ENCODE results near the gene PWWP2A. TPM values are rescaled to one million over a fixed set of nuclear protein-coding genes. Genes with fewer than 3 reads are reported as not detected.
"Not testable (repeated sequence)": the region's sequence is repeated elsewhere in the genome, so short reads cannot be mapped to it uniquely, and the experiment has no call there.

PWWP2A gene, protein sequence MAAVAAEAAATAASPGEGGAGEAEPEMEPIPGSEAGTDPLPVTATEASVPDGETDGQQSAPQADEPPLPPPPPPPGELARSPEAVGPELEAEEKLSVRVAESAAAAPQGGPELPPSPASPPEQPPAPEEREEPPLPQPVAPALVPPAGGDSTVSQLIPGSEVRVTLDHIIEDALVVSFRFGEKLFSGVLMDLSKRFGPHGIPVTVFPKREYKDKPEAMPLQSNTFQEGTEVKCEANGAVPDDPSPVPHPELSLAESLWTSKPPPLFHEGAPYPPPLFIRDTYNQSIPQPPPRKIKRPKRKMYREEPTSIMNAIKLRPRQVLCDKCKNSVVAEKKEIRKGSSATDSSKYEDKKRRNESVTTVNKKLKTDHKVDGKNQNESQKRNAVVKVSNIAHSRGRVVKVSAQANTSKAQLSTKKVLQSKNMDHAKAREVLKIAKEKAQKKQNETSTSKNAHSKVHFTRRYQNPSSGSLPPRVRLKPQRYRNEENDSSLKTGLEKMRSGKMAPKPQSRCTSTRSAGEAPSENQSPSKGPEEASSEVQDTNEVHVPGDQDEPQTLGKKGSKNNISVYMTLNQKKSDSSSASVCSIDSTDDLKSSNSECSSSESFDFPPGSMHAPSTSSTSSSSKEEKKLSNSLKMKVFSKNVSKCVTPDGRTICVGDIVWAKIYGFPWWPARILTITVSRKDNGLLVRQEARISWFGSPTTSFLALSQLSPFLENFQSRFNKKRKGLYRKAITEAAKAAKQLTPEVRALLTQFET
- 8.1 and 8.8 TPM in 2 replicates for total RNA-seq (2014; rRNA removed; shearing (Covaris generic))
- polyA plus RNA-seq (2015; cell fraction: cytosol; rRNA removed): 6.3 and 9.5 TPM in 2 replicates
- polyA plus RNA-seq (2015; cell fraction: nucleus; rRNA removed): 18.5 and 21.8 TPM in 2 replicates

DNA sequence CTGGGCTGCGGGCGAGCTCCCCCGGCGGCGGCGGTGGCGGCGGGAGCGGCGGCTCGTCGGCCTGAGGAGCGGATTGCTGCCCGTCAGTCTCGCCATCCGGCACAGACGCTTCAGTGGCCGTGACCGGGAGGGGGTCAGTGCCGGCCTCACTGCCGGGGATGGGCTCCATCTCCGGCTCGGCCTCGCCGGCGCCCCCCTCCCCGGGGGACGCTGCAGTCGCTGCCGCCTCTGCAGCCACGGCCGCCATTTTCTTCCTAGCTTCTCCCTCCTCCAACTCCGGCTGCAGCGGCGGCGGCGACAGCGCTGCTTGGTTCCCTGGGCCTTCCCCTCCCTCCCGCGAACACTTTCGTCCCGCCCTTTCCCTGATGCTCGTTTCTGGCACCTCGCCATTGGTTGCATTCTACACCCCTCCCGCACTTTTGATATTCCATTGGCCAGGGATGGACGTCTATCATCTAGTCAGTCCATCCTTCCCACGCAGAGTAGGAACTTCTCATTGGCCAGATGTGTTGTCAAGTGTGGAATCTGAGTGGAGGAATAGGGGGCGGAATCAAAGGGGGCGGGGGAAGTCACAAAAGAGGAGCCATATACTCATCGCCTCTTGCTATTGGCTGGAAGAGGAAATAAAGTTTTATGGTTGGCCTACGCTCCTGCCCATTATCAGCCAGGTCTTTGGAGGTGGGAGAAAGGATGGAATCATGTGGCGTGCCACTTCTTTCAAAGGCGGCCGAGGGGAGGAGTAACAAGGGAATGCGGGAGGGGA is at the start of gene PWWP2A:
TSS of gene PWWP2A (minus strand) at position 309 of the 763 bp plus-strand sequence. CDS start at position 247, 62 bp downstream.
- in situ Hi-C loops (cut with HindIII; ENCODE audit: low pct_unique_long_range_greater_than_20kb, low sequenced_read_pairs): no loop called here
- peak; percentile 100 for DNase-seq (ENCODE audit: low read depth, low spot score)

DNA sequence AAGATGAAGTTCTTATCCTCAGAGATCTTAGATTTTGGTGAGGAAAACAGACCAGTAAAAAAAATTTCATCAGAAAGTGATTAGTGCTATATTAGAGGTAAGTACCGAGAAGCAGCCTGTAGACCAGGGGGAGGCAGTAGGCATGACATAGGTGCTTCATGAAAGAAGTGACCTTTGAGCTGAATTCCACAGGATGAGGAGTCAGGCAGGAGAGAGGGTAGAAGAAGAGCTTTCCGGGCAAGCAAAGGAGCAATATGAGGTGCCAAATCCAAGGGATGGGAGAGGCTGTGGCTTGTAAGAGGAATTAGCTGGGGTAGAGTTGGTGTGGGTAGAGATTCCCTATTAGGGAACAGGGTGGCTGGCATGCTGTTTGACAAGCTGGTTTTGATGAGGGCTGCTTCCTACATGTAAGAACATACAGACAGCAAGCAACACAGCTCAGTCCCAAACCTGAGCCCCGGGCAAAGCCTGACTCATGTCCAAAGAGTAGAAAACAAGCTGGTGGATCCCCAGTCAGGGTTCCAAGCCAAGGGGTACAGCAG is 48.4 kb upstream of the PWWP2A start:
- in situ Hi-C loops (cut with HindIII; ENCODE audit: low pct_unique_long_range_greater_than_20kb, low sequenced_read_pairs): no loop called here
- no peak for DNase-seq (ENCODE audit: low read depth, low spot score)

DNA sequence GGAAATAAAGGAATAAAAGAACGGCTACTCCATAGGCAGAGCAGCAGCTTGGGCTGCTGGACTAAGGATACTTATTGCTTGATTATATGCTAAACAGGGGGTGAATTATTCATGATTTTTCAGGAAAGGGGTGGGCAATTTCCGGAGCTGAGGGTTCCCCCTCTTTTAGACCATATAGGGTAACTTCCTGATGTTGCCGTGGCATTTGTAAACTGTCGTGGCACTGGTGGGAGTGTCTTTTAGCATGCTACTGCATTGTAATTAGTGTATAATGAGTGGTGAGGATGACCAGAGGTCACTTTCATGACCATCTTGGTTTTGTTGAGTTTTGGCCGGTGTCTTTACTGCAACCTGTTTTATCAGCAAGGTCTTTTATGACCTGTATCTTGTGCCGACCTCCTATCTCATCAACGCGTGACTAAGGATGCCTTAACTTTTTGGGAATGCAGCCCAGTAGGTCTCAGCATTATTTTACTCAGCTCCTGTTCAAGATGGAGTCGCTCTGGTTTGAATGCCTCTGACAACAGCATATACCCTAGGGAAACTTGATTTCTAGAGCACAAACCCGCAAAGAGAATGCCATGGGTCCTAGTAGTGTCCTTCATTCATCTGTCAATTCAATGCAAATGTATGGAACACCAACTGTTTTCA is 47.8 kb upstream of the PWWP2A start:
- in situ Hi-C loops (cut with HindIII; ENCODE audit: low pct_unique_long_range_greater_than_20kb, low sequenced_read_pairs): no loop called here
- DNase-seq (ENCODE audit: low read depth, low spot score): no peak

DNA sequence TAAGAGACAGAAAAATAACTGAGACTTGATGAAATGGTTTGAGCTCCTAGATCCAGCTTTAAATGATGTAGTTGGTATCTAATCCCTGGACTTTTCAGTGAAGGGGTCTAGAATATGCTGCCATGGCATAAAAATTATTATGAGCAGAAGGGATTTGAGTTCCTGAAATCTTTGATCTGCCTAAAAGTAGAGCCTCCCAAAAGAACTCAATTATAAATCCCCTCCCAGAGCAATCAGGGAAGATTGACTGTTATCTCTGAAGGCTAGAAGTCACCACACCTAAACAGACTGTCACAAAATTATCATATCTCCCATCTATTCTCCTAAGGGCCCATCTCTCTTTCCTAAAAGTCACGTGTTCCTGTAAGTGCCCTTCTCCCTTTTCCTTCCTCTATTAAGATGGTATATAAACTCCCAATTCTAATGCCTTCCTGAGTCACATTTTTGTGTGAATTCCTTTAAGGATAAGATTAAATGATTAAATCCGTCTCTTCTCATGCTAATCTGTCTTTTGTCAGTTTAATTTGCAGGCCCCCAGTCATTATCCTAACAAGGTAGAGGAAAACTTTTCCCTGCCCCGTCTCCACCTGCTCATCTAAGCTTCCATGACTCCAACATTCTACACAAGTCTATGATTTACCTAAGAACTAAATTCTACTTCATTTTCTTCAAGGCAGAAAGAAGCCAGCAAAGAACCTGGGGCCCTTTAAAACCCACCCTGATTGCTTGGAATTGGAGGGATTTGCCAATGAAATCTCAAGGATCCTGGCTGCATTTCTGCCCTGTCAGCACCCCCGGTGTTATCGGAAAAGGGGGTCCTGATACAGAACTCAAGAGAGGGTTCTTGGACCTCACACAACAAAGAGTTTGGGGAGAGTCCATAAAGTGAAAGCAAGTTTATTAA is 47.1 kb upstream of the PWWP2A start:
- no peak for DNase-seq (ENCODE audit: low read depth, low spot score)
- in situ Hi-C loops (cut with HindIII; ENCODE audit: low pct_unique_long_range_greater_than_20kb, low sequenced_read_pairs): no loop called here

DNA sequence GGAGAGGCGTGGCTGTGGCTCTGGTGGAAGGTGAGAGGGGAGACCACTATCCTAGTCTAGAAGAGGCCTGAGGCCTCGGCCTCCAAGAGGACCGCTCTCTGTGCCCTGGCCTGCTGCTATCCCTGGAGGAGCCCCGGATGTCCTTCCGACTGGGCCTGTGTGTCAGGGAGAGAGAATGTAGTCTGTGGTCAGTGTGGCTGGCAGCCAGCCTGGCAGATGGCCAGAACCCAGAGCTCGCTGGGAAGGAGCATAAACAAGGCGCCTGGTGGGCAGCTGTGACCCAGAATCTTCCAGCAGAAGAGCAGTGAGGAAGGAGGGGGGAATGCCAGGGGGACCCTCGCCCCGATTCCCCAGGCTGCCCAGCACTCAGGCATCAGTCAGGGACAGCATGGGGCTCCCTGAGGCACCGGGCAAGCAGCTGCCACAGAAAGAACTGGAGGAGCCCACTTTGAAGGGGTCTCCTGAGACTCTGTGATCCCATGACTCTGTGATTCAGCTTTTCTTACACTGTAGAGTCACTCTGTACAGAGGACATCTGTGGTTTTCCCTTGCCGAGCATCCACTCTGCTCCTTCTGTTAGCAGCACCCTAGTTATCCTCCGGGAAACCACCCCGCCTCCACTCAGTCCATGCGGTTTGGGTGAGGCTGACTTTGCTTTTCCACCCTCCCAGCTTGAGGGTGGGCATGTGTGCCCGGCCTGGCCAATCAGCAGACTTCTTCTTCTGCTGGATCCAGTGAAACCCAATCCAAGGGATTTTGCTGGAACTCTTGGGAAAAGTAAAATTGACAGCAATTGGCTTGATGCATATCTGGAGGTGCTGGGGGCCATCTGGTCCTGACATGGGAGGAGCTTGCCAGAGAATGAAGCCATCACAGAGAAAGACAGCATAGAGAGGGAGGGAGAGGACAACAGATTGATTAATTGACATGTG is 46.2 kb upstream of the PWWP2A start:
- in situ Hi-C loops (cut with HindIII; ENCODE audit: low pct_unique_long_range_greater_than_20kb, low sequenced_read_pairs): no loop called here
- DNase-seq (ENCODE audit: low read depth, low spot score): peak; percentile 96

DNA sequence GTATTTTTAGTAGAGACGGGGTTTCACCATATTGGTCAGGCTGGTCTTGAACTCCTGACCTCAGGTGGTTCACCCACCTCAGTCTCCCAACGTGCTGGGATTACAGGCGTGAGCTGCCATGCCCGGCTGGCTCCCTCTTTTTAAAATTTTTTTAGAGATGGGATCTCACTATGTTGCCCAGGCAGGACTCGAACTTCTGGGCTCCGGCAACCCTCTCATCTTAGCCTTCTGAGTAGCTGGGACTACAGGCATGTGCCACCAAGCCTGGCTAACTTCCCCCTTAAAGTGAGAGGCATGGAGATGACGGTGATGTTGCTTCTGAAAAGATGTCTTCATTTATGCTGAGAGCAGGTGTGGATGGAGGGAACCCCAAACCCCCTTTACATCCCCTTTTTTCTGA is 43.7 kb upstream of the PWWP2A start:
- DNase-seq (ENCODE audit: low read depth, low spot score): no peak
- in situ Hi-C loops (cut with HindIII; ENCODE audit: low pct_unique_long_range_greater_than_20kb, low sequenced_read_pairs): no loop called here

DNA sequence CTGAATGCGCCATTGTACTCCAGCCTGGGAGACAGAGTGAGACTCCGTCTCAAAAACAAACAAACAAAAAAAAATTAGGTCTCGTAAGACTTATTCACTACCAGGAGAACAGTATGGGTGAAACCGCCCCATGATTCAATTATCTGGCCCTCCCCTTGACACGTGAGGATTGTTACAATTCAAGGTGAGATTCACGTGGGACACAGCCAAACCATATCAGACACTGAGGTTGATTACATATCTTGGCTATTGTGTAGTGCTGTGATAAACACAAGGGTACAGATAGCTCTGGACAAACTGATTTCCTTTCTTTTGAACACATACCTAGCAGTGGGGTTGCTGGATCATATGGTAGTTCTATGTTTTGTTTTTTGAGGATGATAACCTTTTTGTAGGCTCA is 42.4 kb upstream of the PWWP2A start:
- no peak for DNase-seq (ENCODE audit: low read depth, low spot score)
- in situ Hi-C loops (cut with HindIII; ENCODE audit: low pct_unique_long_range_greater_than_20kb, low sequenced_read_pairs): no loop called here

DNA sequence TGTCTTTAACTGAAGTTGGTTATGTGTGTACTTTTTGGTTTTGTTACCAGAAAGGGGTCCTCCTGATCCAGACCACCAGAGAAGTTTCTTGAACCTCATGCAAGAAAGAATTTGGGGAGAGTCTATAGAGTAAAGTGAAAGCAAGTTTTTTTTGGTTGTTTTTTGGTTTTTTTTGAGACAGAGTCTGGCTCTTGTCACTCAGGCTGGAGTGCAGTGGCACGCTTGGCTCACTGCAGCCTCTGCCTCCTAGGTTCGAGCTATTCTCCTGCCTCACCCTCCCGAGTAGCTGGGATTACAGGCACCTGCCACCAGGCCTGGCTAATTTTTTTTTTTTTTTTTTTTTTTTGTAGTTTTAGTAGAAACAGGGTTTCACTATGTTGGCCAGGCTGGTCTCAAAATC is 41.6 kb upstream of the PWWP2A start:
- DNase-seq (ENCODE audit: low read depth, low spot score); in situ Hi-C loops (cut with HindIII; ENCODE audit: low pct_unique_long_range_greater_than_20kb, low sequenced_read_pairs): not testable (repeated sequence)

DNA sequence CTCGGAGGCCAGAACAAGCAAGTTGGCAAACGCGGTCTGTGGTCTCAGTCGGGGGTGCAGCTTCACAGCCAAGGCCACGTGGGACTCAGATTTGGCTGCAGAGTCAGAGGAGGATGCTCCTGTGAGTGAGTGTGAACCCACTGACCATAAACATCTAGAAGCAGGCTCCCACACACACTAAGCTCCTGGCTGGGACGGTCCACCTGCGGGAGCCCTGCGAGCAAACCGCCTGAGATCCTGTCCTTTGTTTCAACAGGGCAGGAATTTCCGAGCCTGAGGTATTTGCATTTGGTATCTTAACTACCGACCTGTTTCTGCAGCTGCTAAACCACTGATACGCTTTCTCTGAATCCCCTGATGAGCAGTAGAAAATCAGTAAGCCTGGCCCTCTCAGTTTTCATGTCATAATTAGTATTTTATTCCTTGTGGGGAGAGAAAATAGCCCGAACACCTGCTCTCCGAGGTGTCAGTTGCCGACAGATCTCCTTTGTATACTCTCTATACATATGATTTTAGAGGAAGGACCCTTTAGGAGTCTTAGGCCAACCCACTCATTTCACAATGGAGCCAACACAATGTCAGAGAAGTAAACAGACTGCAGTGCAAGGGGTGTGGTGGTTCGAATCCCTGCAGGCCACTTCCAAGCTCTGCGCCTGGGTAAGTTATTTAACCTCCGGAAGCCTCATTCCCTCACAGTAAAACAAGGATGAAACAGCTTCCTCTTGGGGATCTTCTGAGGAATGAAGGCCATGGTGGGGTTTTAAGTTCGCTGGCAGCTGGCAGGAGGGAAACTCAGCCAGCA is 40.9 kb upstream of the PWWP2A start:
- no peak for DNase-seq (ENCODE audit: low read depth, low spot score)
- in situ Hi-C loops (cut with HindIII; ENCODE audit: low pct_unique_long_range_greater_than_20kb, low sequenced_read_pairs): no loop called here

DNA sequence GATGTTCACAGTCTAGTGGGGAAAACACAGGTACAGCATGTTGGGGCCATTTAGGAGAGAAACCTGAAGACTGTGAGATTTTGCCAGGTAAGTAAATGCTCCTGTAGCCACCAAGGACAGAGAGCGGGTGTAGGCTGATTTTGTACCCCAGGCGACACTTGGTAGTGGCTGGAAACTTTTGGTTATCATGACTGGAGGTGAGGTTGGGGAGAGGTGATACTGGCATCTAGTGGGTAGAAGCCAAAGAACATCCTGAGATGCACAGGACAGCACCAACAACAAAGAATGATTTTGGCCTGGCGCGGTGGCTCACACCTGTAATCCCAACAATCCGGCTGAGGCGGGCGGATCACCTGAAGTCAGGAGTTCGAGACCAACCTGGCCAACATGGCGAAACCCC is 38.8 kb upstream of the PWWP2A start:
- in situ Hi-C loops (cut with HindIII; ENCODE audit: low pct_unique_long_range_greater_than_20kb, low sequenced_read_pairs): no loop called here
- no peak for DNase-seq (ENCODE audit: low read depth, low spot score)

DNA sequence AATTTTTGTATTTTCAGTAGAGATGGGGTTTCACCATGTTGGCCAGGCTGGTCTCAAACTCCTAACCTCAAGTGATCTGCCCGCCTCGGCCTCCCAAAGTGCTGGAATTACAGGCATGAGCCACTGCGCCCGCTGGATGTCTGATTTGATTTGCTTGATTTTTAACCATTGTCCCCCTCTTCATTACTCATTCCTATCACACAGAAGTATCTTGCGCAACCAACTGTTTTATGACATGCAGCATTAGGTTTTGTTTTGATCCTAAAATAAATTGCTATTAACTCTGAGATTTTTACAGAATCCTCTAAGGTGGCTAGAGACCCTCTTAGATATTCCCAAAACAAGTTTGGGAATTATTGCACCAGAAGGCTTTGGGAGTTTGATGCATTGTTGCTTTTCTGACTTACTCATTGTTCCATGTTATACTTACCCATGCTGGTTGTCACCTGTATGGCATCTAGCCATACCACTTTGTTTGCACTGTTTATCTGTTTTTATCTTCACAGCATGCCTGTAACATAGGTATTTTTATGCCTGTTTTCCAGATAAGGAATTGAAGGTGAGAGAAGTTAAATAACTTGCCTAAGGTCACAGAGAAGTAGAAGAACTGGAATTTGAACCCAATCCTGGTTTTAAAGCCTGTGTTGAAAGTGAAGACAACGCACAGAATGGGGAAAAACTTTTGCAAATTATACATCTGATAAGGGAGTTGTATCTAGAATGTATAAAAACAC is 35.9 kb upstream of the PWWP2A start:
- in situ Hi-C loops (cut with HindIII; ENCODE audit: low pct_unique_long_range_greater_than_20kb, low sequenced_read_pairs): no loop called here
- DNase-seq (ENCODE audit: low read depth, low spot score): no peak

DNA sequence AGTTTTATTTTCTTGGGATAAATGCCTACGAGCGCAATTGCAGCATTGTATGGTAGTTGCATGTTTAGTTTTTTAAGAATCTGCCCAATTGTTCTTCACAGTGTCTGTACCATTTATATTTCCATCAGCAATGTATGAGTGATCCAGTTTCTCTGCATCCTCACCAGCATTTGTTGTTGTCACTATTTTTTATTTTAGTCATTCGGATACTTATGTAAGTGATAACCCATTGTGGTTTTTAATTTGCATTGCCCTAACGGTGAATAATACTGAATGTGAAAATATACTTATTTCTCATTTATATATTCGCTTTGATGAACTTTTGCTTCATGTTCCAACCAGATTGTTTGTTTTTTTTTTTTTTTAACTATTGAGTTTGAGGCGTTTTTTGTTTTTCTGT is 33.7 kb upstream of the PWWP2A start:
- in situ Hi-C loops (cut with HindIII; ENCODE audit: low pct_unique_long_range_greater_than_20kb, low sequenced_read_pairs): no loop called here
- no peak for DNase-seq (ENCODE audit: low read depth, low spot score)

DNA sequence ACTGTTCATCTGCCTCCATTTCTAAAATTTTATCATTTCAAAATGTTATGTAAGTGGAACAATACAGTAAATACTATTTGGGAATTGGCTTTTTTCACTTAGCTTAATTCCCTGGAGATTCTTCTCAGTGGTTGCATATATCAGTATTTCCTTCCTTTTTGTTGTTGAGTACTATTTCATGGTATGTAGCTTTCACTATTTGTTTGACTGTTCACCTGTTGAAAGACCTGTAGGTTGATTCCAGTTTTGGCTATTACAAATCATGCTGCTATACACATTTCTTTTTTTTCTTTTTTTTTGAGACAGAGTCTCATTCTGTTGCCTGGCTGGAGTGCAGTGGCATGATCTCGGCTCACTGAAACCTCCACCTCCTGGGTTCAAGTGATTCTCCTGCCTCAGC is 33.0 kb upstream of the PWWP2A start:
- in situ Hi-C loops (cut with HindIII; ENCODE audit: low pct_unique_long_range_greater_than_20kb, low sequenced_read_pairs): no loop called here
- no peak for DNase-seq (ENCODE audit: low read depth, low spot score)

DNA sequence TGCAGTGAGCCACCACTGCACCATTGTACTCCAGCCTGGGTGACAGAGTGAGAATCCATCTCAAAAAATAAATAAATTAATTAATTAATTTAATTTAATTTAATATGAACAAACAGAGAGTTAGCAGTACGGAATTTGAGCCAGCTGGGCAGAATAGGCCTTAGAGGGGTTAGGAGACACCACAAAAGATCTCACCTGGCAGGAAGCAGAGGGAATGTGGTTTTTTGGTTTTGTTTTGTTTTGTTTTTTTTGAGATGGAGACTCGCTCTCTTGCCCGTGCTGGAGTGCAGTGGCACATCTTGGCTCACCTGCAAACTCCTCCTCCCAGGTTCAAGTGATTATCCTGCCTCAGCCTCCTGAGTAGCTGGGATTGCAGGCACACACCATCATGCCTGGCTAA is 31.8 kb upstream of the PWWP2A start:
- DNase-seq (ENCODE audit: low read depth, low spot score): no peak

More for the DNA sequence above, 31.8 kb upstream of the PWWP2A start:
- in situ Hi-C loops (cut with HindIII; ENCODE audit: low pct_unique_long_range_greater_than_20kb, low sequenced_read_pairs): no loop called here

All from SK-MEL-5 (cell line).